GM13977 (cell line): ENCODE measurements around the gene PGP.

ENCODE experiments used
- DNase-seq: peaks from one replicate; pipeline ENCODE4 v3.0.0; 2012; ENCODE audit warnings: low spot score
- in situ Hi-C: fragments of 300-500 bp; cut with MboI; formaldehyde crosslinking; loops from one replicate; pipeline ENCODE4 v1.12.0; 2022; ENCODE audit warnings: low sequenced_read_pairs, low pct_unique_long_range_greater_than_20kb, mixed read lengths, inconsistent platforms; ENCODE audit not compliant: unreplicated experiment
- TF ChIP-seq, protein P1 (sequence below): IDR thresholded peaks from 2 replicates; pipeline ENCODE4 v1.5.1; 2012; ENCODE audit warnings: mild to moderate bottlenecking, control low read depth; ENCODE audit not compliant: insufficient read depth; ENCODE audit errors: extremely low read depth, missing control alignments

The PGP gene

DNA sequence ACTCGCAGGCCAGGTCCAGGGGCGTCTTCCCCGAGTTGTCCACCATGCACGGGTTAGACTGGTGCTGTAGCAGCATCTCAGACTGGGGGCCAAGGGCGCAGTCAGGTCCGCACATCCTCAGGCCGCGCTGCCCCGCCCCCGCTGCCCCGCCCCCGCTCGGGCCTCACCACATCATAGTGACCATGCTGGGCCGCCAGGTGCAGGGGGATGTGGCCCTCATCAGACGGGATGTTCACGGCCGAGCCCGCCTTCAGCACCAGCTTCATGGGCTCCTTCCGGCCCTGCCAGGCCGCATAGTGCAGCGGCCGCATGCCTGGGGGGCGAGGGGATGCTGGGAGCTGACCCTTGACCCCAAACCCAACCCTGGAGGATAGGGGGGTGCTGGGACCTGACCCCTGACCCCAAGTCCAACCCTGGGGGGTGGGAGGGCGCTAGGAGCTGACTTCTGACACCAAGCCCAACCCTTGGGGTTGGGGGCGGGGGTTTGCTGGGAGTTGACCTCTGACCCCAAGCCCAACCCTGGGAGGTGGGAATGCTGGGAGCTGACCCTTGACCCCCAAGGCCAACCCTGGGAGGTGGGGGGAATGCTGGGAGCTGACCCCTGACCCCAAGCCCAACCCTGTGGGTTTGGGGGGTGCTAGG lies 25.3 kb downstream of the PGP start:
- DNase-seq: no peak
- in situ Hi-C loops: no loop called here
- TF ChIP-seq, protein P1, sequence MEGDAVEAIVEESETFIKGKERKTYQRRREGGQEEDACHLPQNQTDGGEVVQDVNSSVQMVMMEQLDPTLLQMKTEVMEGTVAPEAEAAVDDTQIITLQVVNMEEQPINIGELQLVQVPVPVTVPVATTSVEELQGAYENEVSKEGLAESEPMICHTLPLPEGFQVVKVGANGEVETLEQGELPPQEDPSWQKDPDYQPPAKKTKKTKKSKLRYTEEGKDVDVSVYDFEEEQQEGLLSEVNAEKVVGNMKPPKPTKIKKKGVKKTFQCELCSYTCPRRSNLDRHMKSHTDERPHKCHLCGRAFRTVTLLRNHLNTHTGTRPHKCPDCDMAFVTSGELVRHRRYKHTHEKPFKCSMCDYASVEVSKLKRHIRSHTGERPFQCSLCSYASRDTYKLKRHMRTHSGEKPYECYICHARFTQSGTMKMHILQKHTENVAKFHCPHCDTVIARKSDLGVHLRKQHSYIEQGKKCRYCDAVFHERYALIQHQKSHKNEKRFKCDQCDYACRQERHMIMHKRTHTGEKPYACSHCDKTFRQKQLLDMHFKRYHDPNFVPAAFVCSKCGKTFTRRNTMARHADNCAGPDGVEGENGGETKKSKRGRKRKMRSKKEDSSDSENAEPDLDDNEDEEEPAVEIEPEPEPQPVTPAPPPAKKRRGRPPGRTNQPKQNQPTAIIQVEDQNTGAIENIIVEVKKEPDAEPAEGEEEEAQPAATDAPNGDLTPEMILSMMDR: no peak

DNA sequence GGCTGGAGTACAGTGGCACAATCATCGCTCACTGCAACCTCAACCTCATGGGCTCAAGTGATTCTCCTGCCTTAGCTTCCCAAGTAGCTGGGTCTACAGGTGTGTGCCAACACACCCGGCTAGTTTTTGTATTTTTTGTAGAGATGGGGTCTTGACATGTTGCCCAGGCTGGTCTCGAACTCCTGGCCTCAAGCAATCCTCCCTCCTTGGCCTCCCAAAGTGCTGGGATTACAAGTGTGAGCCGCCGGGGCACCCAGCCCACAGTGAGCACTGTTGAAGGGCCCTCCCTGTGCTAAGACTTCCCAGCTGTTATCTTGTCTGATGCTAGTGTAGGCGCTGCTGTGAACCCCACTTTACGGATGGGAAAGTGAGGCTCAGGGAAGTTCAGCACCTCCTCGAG lies 26.2 kb downstream of the PGP start:
- in situ Hi-C loops: no loop called here
- TF ChIP-seq, protein P1: no peak
- DNase-seq: no peak

DNA sequence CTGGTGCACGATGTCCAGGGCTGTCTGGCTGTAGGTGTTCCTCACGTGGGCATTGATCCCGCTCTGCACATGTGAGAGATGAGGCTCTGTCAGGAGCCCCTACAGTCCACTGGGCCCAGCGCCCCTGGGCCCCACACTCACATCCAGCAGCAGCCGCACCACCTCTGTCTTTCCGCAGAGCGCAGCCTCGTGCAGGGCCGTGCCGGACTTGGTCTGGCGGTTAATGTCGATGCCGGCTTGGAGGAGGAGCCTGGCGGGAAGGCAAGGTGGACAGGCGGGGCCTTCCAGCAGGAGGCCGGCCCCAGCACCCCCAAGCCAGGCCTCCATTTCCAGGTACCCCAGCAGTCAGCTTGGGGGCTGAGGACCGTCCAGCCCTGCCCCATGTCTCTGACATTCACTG lies 27.4 kb downstream of the PGP start:
- TF ChIP-seq, protein P1: no peak
- in situ Hi-C loops: no loop called here
- DNase-seq: no peak

DNA sequence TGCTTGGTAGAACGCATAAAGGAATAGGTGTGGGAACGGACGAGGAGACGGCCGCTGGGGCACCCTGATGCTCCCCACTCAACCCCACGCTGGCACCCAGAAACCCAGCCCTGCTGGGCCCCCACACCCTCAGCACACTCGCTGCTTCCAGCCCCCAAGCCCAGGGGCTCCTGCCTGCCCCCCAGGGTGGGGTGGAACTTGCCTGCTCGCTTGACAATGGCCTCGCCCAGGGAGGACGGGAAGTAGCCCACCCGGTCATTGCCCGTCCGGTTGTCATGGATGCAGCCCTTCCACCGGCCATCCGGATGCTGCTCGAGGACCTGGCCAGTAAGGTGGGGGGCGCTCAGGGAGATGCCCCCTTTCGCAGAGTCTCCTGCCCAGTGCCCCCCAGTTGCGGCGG lies 28.1 kb downstream of the PGP start:
- in situ Hi-C loops: no loop called here
- DNase-seq: no peak
- TF ChIP-seq, protein P1: no peak

DNA sequence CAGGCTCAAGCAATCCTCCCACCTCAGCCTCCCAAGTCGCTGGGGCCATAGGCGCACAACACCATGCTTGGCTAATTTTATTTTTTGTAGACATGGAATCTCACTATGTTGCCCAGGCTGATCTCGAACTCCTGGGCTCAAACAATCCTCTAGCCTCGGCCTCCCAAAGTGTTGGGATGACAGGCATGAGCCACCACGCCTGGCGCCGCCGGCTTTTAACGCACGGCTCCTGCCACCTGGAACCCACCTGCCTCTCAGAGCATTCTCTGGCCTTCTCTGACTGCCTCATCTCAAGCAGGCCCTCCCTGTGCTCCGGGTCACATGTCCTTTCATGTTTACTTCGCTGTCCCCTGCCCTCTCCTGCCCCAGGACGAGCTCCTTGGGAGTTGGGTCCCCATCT lies 28.6 kb downstream of the PGP start:
- in situ Hi-C loops: no loop called here
- TF ChIP-seq, protein P1: no peak
- DNase-seq: no peak

DNA sequence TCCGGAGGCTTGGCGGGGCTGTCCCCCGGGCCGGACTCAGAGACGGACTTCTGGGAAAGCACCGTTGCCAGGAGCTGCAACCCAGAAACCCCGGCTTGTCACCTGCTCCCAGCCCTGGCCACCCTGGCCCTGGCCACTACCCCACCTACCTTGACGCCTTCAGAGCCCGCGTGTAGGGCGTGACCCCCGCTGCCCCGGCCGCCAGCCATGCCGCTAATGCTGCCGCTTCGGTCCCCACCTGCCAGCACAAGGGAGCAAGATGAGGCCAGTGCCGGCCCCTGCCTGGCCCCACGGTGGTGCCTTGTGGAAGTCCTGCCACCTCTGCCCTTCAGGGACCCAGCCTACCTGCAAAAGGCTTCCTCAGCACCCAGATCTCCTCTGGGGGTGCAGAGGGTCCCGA lies 29.7 kb downstream of the PGP start:
- DNase-seq: no peak
- in situ Hi-C loops: no loop called here
- TF ChIP-seq, protein P1: no peak
